Measurements from ENCODE around the gene ZNRF3.
"Not testable (repeated sequence)": the region's sequence is repeated elsewhere in the genome, so short reads cannot be mapped to it uniquely, and the experiment has no call there.

GRCh38 chr22:28868389-28868788 lies 15.0 kb upstream of the ZNRF3 start:
- TF ChIP-seq POLR2A (IDR thresholded peaks at IDR 0.05) = not testable (repeated sequence)
- TF ChIP-seq, protein P1, sequence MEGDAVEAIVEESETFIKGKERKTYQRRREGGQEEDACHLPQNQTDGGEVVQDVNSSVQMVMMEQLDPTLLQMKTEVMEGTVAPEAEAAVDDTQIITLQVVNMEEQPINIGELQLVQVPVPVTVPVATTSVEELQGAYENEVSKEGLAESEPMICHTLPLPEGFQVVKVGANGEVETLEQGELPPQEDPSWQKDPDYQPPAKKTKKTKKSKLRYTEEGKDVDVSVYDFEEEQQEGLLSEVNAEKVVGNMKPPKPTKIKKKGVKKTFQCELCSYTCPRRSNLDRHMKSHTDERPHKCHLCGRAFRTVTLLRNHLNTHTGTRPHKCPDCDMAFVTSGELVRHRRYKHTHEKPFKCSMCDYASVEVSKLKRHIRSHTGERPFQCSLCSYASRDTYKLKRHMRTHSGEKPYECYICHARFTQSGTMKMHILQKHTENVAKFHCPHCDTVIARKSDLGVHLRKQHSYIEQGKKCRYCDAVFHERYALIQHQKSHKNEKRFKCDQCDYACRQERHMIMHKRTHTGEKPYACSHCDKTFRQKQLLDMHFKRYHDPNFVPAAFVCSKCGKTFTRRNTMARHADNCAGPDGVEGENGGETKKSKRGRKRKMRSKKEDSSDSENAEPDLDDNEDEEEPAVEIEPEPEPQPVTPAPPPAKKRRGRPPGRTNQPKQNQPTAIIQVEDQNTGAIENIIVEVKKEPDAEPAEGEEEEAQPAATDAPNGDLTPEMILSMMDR (IDR thresholded peaks at IDR 0.05) = not testable (repeated sequence)
